Calu3 (cell line): ENCODE data around the gene BARX2. TPM values are rescaled to one million over a fixed set of nuclear protein-coding genes. Genes with fewer than 3 reads are reported as not detected.

Experiments used
- BruUV-seq: library from RNA; stranded (reverse); fragments of 400-500 nt; replicated peaks from 2 replicates; lab custom pipeline; 2021; lab: Mats Ljungman, UMichigan
- CTCF ChIA-PET: fragments of 300-600 bp; sonication (Branson Sonifier 250); formaldehyde crosslinking; loops from one replicate; lab custom pipeline; 2022; ENCODE audit warnings: antibody characterized with exemption; lab: Charles Lee
- DNase-seq: peaks from one replicate; pipeline ENCODE4 v3.0.0; 2022
- H3K27ac Mint-ChIP-seq: one replicate; pipeline ENCODE4 v1.8.0; 2022; ENCODE audit warnings: mixed read lengths; ENCODE audit not compliant: unreplicated experiment
- H3K27me3 Mint-ChIP-seq: one replicate; pipeline ENCODE4 v1.8.0; 2022; ENCODE audit warnings: mixed read lengths; ENCODE audit not compliant: unreplicated experiment
- H3K36me3 Mint-ChIP-seq: one replicate; pipeline ENCODE4 v1.8.0; 2022; ENCODE audit warnings: mild to moderate bottlenecking, moderate library complexity, mixed read lengths; ENCODE audit not compliant: insufficient read depth, unreplicated experiment
- H3K4me1 Mint-ChIP-seq: one replicate; pipeline ENCODE4 v1.8.0; 2022; ENCODE audit warnings: mild to moderate bottlenecking, low read depth, mixed read lengths; ENCODE audit not compliant: unreplicated experiment
- H3K4me3 Mint-ChIP-seq: one replicate; pipeline ENCODE4 v1.8.0; 2022; ENCODE audit warnings: mild to moderate bottlenecking, low read depth, moderate library complexity, mixed read lengths; ENCODE audit not compliant: unreplicated experiment
- H3K9me3 Mint-ChIP-seq: one replicate; pipeline ENCODE4 v1.8.0; 2022; ENCODE audit warnings: low read depth, mixed read lengths; ENCODE audit not compliant: unreplicated experiment
- intact Hi-C: fragments of 100-400 bp; cut with micrococcal nuclease; formaldehyde crosslinking; loops from one replicate; pipeline ENCODE4 v1.10.0; 2022; ENCODE audit not compliant: unreplicated experiment
- total RNA-seq: library from RNA; stranded (reverse); gene quantifications from 2 replicates; pipeline ENCODE4 v1.2.3, GENCODE V29; 2022
- TF ChIP-seq, protein P1 (sequence below): fragments of 200-600 bp; IDR thresholded peaks from one replicate; pipeline ENCODE4 v1.8.0; 2022; ENCODE audit warnings: antibody characterized with exemption; ENCODE audit not compliant: unreplicated experiment

BARX2 gene
- total RNA-seq, 1 experiment from 2014 or later = 41.6 TPM

DNA sequence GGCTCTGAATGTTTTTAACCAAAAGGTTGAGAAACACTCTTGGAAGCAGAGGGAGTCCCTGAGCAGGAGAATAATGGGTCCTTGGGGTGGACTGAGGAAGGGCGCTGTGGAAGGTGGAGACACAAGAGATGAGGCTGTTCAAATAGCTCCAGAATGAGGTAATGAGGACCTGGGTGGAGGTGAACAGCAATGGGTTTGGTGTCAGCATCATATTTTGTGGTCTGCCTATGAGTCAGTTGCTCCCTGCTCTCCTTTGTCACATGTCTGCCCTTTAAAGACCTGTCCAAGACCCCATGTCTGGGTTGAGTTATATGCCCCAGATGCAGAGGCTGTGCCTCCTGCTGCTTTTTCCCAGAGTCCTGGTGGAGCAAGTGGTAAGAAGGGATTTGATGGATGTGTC, 113.6 kb downstream of the BARX2 start:
- BruUV-seq = no TSS peak
- CTCF ChIA-PET = no interaction called here
- no peak overlapping the region for H3K27ac Mint-ChIP-seq
- no peaks in the 10 kb centered on the region for H3K36me3 Mint-ChIP-seq
- H3K27me3 Mint-ChIP-seq = no peaks in the 10 kb centered on the region
- no peaks in the 10 kb centered on the region for H3K9me3 Mint-ChIP-seq
- no peak overlapping the region for H3K4me3 Mint-ChIP-seq
- intact Hi-C loops = no loop called here
- DNase-seq = no peak
- TF ChIP-seq, protein P1, sequence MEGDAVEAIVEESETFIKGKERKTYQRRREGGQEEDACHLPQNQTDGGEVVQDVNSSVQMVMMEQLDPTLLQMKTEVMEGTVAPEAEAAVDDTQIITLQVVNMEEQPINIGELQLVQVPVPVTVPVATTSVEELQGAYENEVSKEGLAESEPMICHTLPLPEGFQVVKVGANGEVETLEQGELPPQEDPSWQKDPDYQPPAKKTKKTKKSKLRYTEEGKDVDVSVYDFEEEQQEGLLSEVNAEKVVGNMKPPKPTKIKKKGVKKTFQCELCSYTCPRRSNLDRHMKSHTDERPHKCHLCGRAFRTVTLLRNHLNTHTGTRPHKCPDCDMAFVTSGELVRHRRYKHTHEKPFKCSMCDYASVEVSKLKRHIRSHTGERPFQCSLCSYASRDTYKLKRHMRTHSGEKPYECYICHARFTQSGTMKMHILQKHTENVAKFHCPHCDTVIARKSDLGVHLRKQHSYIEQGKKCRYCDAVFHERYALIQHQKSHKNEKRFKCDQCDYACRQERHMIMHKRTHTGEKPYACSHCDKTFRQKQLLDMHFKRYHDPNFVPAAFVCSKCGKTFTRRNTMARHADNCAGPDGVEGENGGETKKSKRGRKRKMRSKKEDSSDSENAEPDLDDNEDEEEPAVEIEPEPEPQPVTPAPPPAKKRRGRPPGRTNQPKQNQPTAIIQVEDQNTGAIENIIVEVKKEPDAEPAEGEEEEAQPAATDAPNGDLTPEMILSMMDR = no peak
- no peaks in the 10 kb centered on the region for H3K4me1 Mint-ChIP-seq

DNA sequence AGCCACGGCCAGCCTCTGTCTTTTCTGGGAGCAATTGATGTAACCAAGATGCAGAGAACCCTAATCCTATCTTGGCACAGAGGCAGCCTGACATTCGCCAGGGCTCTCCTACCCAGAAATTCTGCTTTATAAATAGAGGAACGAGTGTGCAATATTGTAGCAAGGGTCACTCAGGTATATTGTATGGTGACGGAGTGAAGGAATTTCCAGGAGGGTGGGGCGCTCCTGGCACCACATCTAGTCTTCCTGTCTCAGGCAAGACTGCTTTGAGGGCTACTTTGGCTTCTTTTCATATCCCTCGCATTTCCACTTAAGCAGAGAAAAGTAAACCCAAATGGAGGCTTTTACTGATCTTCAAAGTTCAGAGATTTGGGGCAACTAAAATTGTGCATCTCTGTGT, 114.4 kb downstream of the BARX2 start:
- Mint-ChIP-seq H3K36me3 (no peaks in the 10 kb centered on the region), H3K4me3 (no peak overlapping the region), H3K9me3 (no peaks in the 10 kb centered on the region), H3K27ac (no peak overlapping the region), H3K27me3 (no peaks in the 10 kb centered on the region), H3K4me1 (no peaks in the 10 kb centered on the region)
- no TSS peak for BruUV-seq
- TF ChIP-seq, protein P1 = no peak
- intact Hi-C loops = no loop called here
- no peak for DNase-seq
- CTCF ChIA-PET = no interaction called here

DNA sequence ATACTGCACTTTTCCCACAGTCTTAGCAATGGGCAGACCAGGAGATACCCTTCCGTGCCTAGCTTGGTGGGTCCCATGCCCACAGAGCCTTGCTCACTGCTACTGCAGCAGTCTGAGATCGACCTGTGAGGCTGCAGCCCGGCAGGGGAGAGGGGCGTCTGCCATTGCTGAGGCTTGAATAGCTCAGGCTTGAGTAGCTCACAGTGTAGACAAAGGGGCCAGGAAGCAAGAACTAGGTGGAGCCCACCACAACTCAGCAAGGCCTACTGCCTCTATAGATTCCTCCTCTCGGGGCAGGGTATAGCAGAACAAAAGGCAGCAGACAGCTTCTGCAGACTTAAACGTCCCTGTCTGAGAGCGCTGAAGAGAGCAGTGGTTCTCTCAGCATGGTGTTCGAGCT, 118.1 kb downstream of the BARX2 start:
- Mint-ChIP-seq H3K36me3 (no peaks in the 10 kb centered on the region), H3K27me3 (no peaks in the 10 kb centered on the region), H3K27ac (no peak overlapping the region), H3K4me1 (no peaks in the 10 kb centered on the region), H3K9me3 (peaks cover 3% of the 10 kb centered on the region), H3K4me3 (no peak overlapping the region)
- CTCF ChIA-PET = no interaction called here
- no peak for DNase-seq
- intact Hi-C loops = no loop called here
- TF ChIP-seq, protein P1 = no peak
- no TSS peak for BruUV-seq

Other genes starting within 250 kb of the BARX2 start
- gene ARHGAP32, start 183.5 kb upstream of the BARX2 start, total RNA-seq = 40.1 and 46.0 TPM in 2 replicates